GM12878 (cell line): ENCODE results near the gene SOCS1. TPM values are rescaled to one million over a fixed set of nuclear protein-coding genes. Genes with fewer than 3 reads are reported as not detected.

ENCODE experiments used
- ATAC-seq: fragments of 200-7000 bp; cut with Tn5 transposase; 3 replicates; pipeline ENCODE4 v1.9.1; 2020; ENCODE audit warnings: mild to moderate bottlenecking, moderate library complexity
- BruUV-seq: library from RNA; stranded (reverse); fragments of 400-500 nt; replicated peaks from 2 replicates; lab custom pipeline; 2021; lab: Mats Ljungman, UMichigan
- CTCF ChIA-PET: fragments of 300-600 bp; sonication (Branson Sonifier 250); formaldehyde crosslinking; extraction: SDS; loops from one replicate; lab custom pipeline; 2021; ENCODE audit warnings: inconsistent platforms; lab: Yijun Ruan, JAX
- POLR2A ChIA-PET: fragments of 350-600 bp; formaldehyde crosslinking; extraction: SDS; loops from one replicate; lab custom pipeline; 2021; ENCODE audit warnings: inconsistent platforms; lab: Charles Lee
- RAD21 ChIA-PET: fragments of 300-600 bp; sonication (Branson Sonifier 250); formaldehyde crosslinking; loops from one replicate; lab custom pipeline; 2023; ENCODE audit warnings: antibody characterized with exemption; ENCODE audit not compliant: unreplicated experiment; lab: Charles Lee
- SMC1A ChIA-PET: fragments of 300-600 bp; sonication (Branson Sonifier 250); formaldehyde crosslinking; loops from one replicate; lab custom pipeline; 2023; ENCODE audit not compliant: unreplicated experiment, uncharacterized antibody; lab: Charles Lee
- DNase-seq: peaks from one replicate; pipeline ENCODE4 v3.0.0-alpha.2; 2011; ENCODE audit warnings: low read depth, low spot score
- FAIRE-seq: peaks from 3 replicates; lab custom pipeline; 2011; peaks lifted over from hg19 to GRCh38; lab: Jason Lieb, UNC
- H2AFZ ChIP-seq: 2 replicates; pipeline ENCODE4 v1.6.0; 2011; ENCODE audit warnings: low read depth, low read length, control low read depth; ENCODE audit not compliant: control insufficient read depth
- H3K27ac ChIP-seq: 2 replicates; pipeline ENCODE4 v1.5.1; 2011; ENCODE audit warnings: control low read depth; ENCODE audit not compliant: control insufficient read depth, insufficient read depth
- H3K27me3 ChIP-seq, 2 experiments: replicated peaks in 1 of 2; 2 replicates each; pipeline versions ENCODE4 v1.6.0 to v1.6.1; 2011; ENCODE audit warnings: low read length in 1 of 2; ENCODE audit not compliant: control insufficient read depth in 2 of 2, insufficient read depth in 2 of 2
- H3K36me3 ChIP-seq, 2 experiments: 2 replicates each; pipeline ENCODE4 v1.5.1; 2011; ENCODE audit warnings: low read length in 1 of 2; ENCODE audit not compliant: control insufficient read depth in 2 of 2, insufficient read depth in 2 of 2
- H3K4me1 ChIP-seq: 2 replicates; pipeline ENCODE4 v1.6.1; 2011; ENCODE audit warnings: mild to moderate bottlenecking, low read length, moderate library complexity, mixed read lengths; ENCODE audit not compliant: control insufficient read depth, insufficient read depth
- H3K4me2 ChIP-seq: 2 replicates; pipeline ENCODE4 v1.6.0; 2011; ENCODE audit warnings: control low read depth; ENCODE audit not compliant: control insufficient read depth, insufficient read depth
- H3K4me3 ChIP-seq: fragments of 200-600 bp; sonication (generic); 2 replicates; pipeline ENCODE4 v1.5.1; 2016
- H3K79me2 ChIP-seq: 2 replicates; pipeline ENCODE4 v1.6.0; 2011; ENCODE audit warnings: low read length; ENCODE audit not compliant: control insufficient read depth, insufficient read depth
- H3K9ac ChIP-seq: 2 replicates; pipeline ENCODE4 v1.8.0; 2011; ENCODE audit warnings: low read length, control low read depth, mixed read lengths; ENCODE audit not compliant: control insufficient read depth, insufficient read depth
- H3K9me3 ChIP-seq: replicated peaks from 3 replicates; pipeline ENCODE4 v1.5.1; 2011; ENCODE audit warnings: mild to moderate bottlenecking, low read length; ENCODE audit not compliant: control insufficient read depth, insufficient read depth
- H4K20me1 ChIP-seq: 2 replicates; pipeline ENCODE4 v1.6.0; 2011; ENCODE audit not compliant: control insufficient read depth, insufficient read depth
- BCLAF1 ChIP-seq: fragments of 450-650 bp; IDR thresholded peaks from 2 replicates; pipeline ENCODE4 v1.6.1; 2017; ENCODE audit warnings: antibody characterized with exemption, mild to moderate bottlenecking, moderate library complexity
- CHD2 ChIP-seq: IDR thresholded peaks from 2 replicates; pipeline ENCODE4 v1.6.1; 2011; ENCODE audit warnings: low read depth, low read length, improper control_type of control experiment, borderline replicate concordance
- JUND ChIP-seq: IDR thresholded peaks from 2 replicates; pipeline ENCODE4 v1.6.1; 2012; ENCODE audit warnings: low read depth, mild to moderate bottlenecking, low read length, improper control_type of control experiment, moderate library complexity
- KLF5 ChIP-seq: fragments of 450-650 bp; IDR thresholded peaks from 2 replicates; pipeline ENCODE4 v1.6.1; 2014; ENCODE audit warnings: mild to moderate bottlenecking; ENCODE audit not compliant: partially characterized antibody
- NR2F1 ChIP-seq: fragments of 450-650 bp; conservative IDR thresholded peaks from 2 replicates; pipeline ENCODE4 v1.6.1; 2017; ENCODE audit warnings: mild to moderate bottlenecking
- PAX5 ChIP-seq: IDR thresholded peaks from 2 replicates; pipeline ENCODE4 v1.6.1; 2011; ENCODE audit warnings: low read depth, low read length, borderline replicate concordance
- POLR2A ChIP-seq: IDR thresholded peaks from 2 replicates; pipeline ENCODE4 v1.6.1; 2011; ENCODE audit warnings: low read depth, mild to moderate bottlenecking, low read length
- POU2F2 ChIP-seq: IDR thresholded peaks from 3 replicates; pipeline ENCODE4 v1.6.1; 2011; ENCODE audit warnings: low read depth, mild to moderate bottlenecking, low read length, borderline replicate concordance
- ZNF687 ChIP-seq: fragments of 450-650 bp; IDR thresholded peaks from 2 replicates; pipeline ENCODE4 v1.6.1; 2017; ENCODE audit warnings: mild to moderate bottlenecking, moderate library complexity
- WGBS: methylation state at CpG from one replicate; pipeline ENCODE4 v1.1.6; 2016; ENCODE audit warnings: low lambda C conversion rate; ENCODE audit not compliant: insufficient replicate concordance, insufficient coverage; ENCODE audit errors: missing lambda C conversion rate; 5-methylcytosine and 5-hydroxymethylcytosine counted together
- in situ Hi-C: fragments of 300-500 bp; cut with MboI; formaldehyde crosslinking; loops from 9 replicates; pipeline ENCODE4 v1.14.3; 2018; ENCODE audit warnings: mixed read lengths
- intact Hi-C: fragments of 100-400 bp; cut with micrococcal nuclease; formaldehyde crosslinking; loops from one replicate; pipeline ENCODE4 v1.14.2; 2022; ENCODE audit not compliant: unreplicated experiment
- polyA plus RNA-seq, 11 experiments: library from polyadenylated mRNA; depleted of rRNA in 4 of 11; unstranded in 6 of 11; stranded (reverse) in 5 of 11; fragments of >200 nt; fragmentation: Nextera tagmentation in 4 of 11; fragmentation: Illumina TruSeq in 1 of 11; extraction: Ambion mirVana in 4 of 11; extraction: Trizol in 1 of 11; gene quantifications; 1 replicate in 1 of 11; 2 replicates in 10 of 11; pipeline versions ENCODE4 v1.2.1 to v1.2.3, GENCODE V29; 2011 to 2016; ENCODE audit warnings: inconsistent platforms in 2 of 11, missing spikeins in 2 of 11, low read depth in 1 of 11
- total RNA-seq, 4 experiments: library from RNA; depleted of rRNA in 3 of 4; stranded (reverse); fragments of >200 nt in 3 of 4; fragmentation: Illumina TruSeq in 1 of 4; extraction: Trizol in 1 of 4; gene quantifications; 2 replicates each; pipeline versions ENCODE4 v1.2.1 to v1.2.3, GENCODE V29; 2013 to 2021

SOCS1 gene
- total and polyA plus RNA-seq, 10 of the 15 experiments (the other 5 are each of a cell fraction or from before 2014, with no cell fraction given): 0.42 to 39.8 (median 11.2) TPM

- SMC1A ChIA-PET: interaction anchor here (1.0 kb wide), 1 partner anchor 57 kb away, joined by 3 read pairs; no protein-coding TSS in a partner anchor
- Histone ChIP-seq H3K27me3 (no peaks in the 10 kb centered on the region), H4K20me1 (no peaks in the 10 kb centered on the region), H3K4me2 (no peak overlapping the region), H3K27ac (no peak overlapping the region), H3K9me3 (no peaks in the 10 kb centered on the region; the same call in 2 of the 3 replicates), H3K4me3 (no peak overlapping the region), H3K9ac (no peak overlapping the region)
- intact Hi-C loops: no loop called here
- CTCF ChIA-PET: no interaction called here
- RAD21 ChIA-PET: no interaction called here
- ATAC-seq (no peak), FAIRE-seq (no peak)
- TF ChIP-seq BCLAF1 (no peak), CHD2 (no peak), POLR2A (peak; percentile 76), ZNF687 (no peak), JUND (no peak), PAX5 (peak; percentile 27; the same call in 1 of the 2 replicates), POU2F2 (no peak), NR2F1 (0 out of 2 replicates have a peak, but pooled peaks have one; percentile 22), KLF5 (no peak)
- TF ChIP-seq, all 136 proteins: peak for 3
- no peak for DNase-seq
- no peak overlapping the region for H2AFZ ChIP-seq
- peaks cover 21% of the 10 kb centered on the region for H3K79me2 ChIP-seq
- 74% methylated on average over 58 of the region's 63 CpGs for WGBS
- peaks cover 25% of the 10 kb centered on the region for H3K4me1 ChIP-seq
- POLR2A ChIA-PET: interaction anchor here (1.0 kb wide), 1 partner anchor 13 kb away, joined by 3 read pairs; no protein-coding TSS in a partner anchor
- no TSS peak for BruUV-seq
- in situ Hi-C loops: loop anchor here (5.0 kb wide), 1 partner anchor 282 kb away; no protein-coding TSS in a partner anchor
- H3K36me3 ChIP-seq: peaks cover 0 to 3% of the 10 kb centered on the region in 2 experiments; a peak in 1 of 4 replicates
These were observed 6.6 kb downstream of the SOCS1 start for GRCh38 chr16:11249233-11250061.
